ENCODE data around the gene FN1.

Gene FN1

GRCh38 chr2:215356334-215356947, 79.4 kb downstream of the FN1 start:
- H3K27me3 ChIP-seq (replicated peaks; ENCODE audit: control insufficient read depth, insufficient read depth, low read length, poor library complexity, severe bottlenecking) = no peaks in the 10 kb centered on the region
- no peak for DNase-seq
- no peaks in the 10 kb centered on the region for H3K4me1 ChIP-seq (ENCODE audit: control insufficient read depth, insufficient read depth, low read length, poor library complexity, severe bottlenecking)
- H3K27ac ChIP-seq (ENCODE audit: insufficient read depth, low read length, poor library complexity, severe bottlenecking) = no peak overlapping the region
- no peaks in the 10 kb centered on the region for H3K36me3 ChIP-seq (ENCODE audit: control insufficient read depth, insufficient read depth, low read length)
- H3K9me3 ChIP-seq (ENCODE audit: control insufficient read depth, low read length) = no peaks in the 10 kb centered on the region
- no peak overlapping the region for H3K4me3 ChIP-seq (ENCODE audit: insufficient read depth, low read depth, low read length, poor library complexity, severe bottlenecking)

GRCh38 chr2:215355801-215356200, 80.1 kb downstream of the FN1 start:
- no peak overlapping the region for H3K4me3 ChIP-seq (ENCODE audit: insufficient read depth, low read depth, low read length, poor library complexity, severe bottlenecking)
- no peaks in the 10 kb centered on the region for H3K9me3 ChIP-seq (ENCODE audit: control insufficient read depth, low read length)
- no peak for DNase-seq
- H3K27me3 ChIP-seq (replicated peaks; ENCODE audit: control insufficient read depth, insufficient read depth, low read length, poor library complexity, severe bottlenecking) = no peaks in the 10 kb centered on the region
- H3K36me3 ChIP-seq (ENCODE audit: control insufficient read depth, insufficient read depth, low read length) = no peaks in the 10 kb centered on the region
- no peaks in the 10 kb centered on the region for H3K4me1 ChIP-seq (ENCODE audit: control insufficient read depth, insufficient read depth, low read length, poor library complexity, severe bottlenecking)
- no peak overlapping the region for H3K27ac ChIP-seq (ENCODE audit: insufficient read depth, low read length, poor library complexity, severe bottlenecking)

GRCh38 chr2:215354771-215355695, 80.8 kb downstream of the FN1 start:
- H3K4me3 ChIP-seq (ENCODE audit: insufficient read depth, low read depth, low read length, poor library complexity, severe bottlenecking) = no peak overlapping the region
- no peak for DNase-seq
- H3K27me3 ChIP-seq (replicated peaks; ENCODE audit: control insufficient read depth, insufficient read depth, low read length, poor library complexity, severe bottlenecking) = no peaks in the 10 kb centered on the region
- H3K27ac ChIP-seq (ENCODE audit: insufficient read depth, low read length, poor library complexity, severe bottlenecking) = no peak overlapping the region
- H3K4me1 ChIP-seq (ENCODE audit: control insufficient read depth, insufficient read depth, low read length, poor library complexity, severe bottlenecking) = no peaks in the 10 kb centered on the region
- no peaks in the 10 kb centered on the region for H3K36me3 ChIP-seq (ENCODE audit: control insufficient read depth, insufficient read depth, low read length)
- no peaks in the 10 kb centered on the region for H3K9me3 ChIP-seq (ENCODE audit: control insufficient read depth, low read length)

GRCh38 chr2:215352602-215353001, 83.3 kb downstream of the FN1 start:
- peaks cover 20% of the 10 kb centered on the region for H3K36me3 ChIP-seq (ENCODE audit: control insufficient read depth, insufficient read depth, low read length)
- no peak overlapping the region for H3K4me3 ChIP-seq (ENCODE audit: insufficient read depth, low read depth, low read length, poor library complexity, severe bottlenecking)
- DNase-seq = no peak
- H3K9me3 ChIP-seq (ENCODE audit: control insufficient read depth, low read length) = no peaks in the 10 kb centered on the region
- no peak overlapping the region for H3K27ac ChIP-seq (ENCODE audit: insufficient read depth, low read length, poor library complexity, severe bottlenecking)
- H3K4me1 ChIP-seq (ENCODE audit: control insufficient read depth, insufficient read depth, low read length, poor library complexity, severe bottlenecking) = no peaks in the 10 kb centered on the region
- H3K27me3 ChIP-seq (replicated peaks; ENCODE audit: control insufficient read depth, insufficient read depth, low read length, poor library complexity, severe bottlenecking) = no peaks in the 10 kb centered on the region

GRCh38 chr2:215347878-215348277, 88.0 kb downstream of the FN1 start:
- no peaks in the 10 kb centered on the region for H3K4me1 ChIP-seq (ENCODE audit: control insufficient read depth, insufficient read depth, low read length, poor library complexity, severe bottlenecking)
- no peak for DNase-seq
- peaks cover 44% of the 10 kb centered on the region for H3K36me3 ChIP-seq (ENCODE audit: control insufficient read depth, insufficient read depth, low read length)
- H3K9me3 ChIP-seq (ENCODE audit: control insufficient read depth, low read length) = no peaks in the 10 kb centered on the region
- no peaks in the 10 kb centered on the region for H3K27me3 ChIP-seq (replicated peaks; ENCODE audit: control insufficient read depth, insufficient read depth, low read length, poor library complexity, severe bottlenecking)
- no peak overlapping the region for H3K4me3 ChIP-seq (ENCODE audit: insufficient read depth, low read depth, low read length, poor library complexity, severe bottlenecking)
- no peak overlapping the region for H3K27ac ChIP-seq (ENCODE audit: insufficient read depth, low read length, poor library complexity, severe bottlenecking)

- no peak overlapping the region for H3K4me3 ChIP-seq (ENCODE audit: insufficient read depth, low read depth, low read length, poor library complexity, severe bottlenecking)
- no peaks in the 10 kb centered on the region for H3K27me3 ChIP-seq (replicated peaks; ENCODE audit: control insufficient read depth, insufficient read depth, low read length, poor library complexity, severe bottlenecking)
- no peak overlapping the region for H3K27ac ChIP-seq (ENCODE audit: insufficient read depth, low read length, poor library complexity, severe bottlenecking)
- no peaks in the 10 kb centered on the region for H3K4me1 ChIP-seq (ENCODE audit: control insufficient read depth, insufficient read depth, low read length, poor library complexity, severe bottlenecking)
- no peak for DNase-seq
- H3K36me3 ChIP-seq (ENCODE audit: control insufficient read depth, insufficient read depth, low read length) = peaks cover 59% of the 10 kb centered on the region
- no peaks in the 10 kb centered on the region for H3K9me3 ChIP-seq (ENCODE audit: control insufficient read depth, low read length)
These were observed 96.8 kb downstream of the FN1 start for GRCh38 chr2:215338883-215339679.

- DNase-seq = no peak
- H3K4me3 ChIP-seq (ENCODE audit: insufficient read depth, low read depth, low read length, poor library complexity, severe bottlenecking) = no peak overlapping the region
- peaks cover 64% of the 10 kb centered on the region for H3K36me3 ChIP-seq (ENCODE audit: control insufficient read depth, insufficient read depth, low read length)
- H3K27ac ChIP-seq (ENCODE audit: insufficient read depth, low read length, poor library complexity, severe bottlenecking) = no peak overlapping the region
- H3K4me1 ChIP-seq (ENCODE audit: control insufficient read depth, insufficient read depth, low read length, poor library complexity, severe bottlenecking) = no peaks in the 10 kb centered on the region
- no peaks in the 10 kb centered on the region for H3K9me3 ChIP-seq (ENCODE audit: control insufficient read depth, low read length)
- H3K27me3 ChIP-seq (replicated peaks; ENCODE audit: control insufficient read depth, insufficient read depth, low read length, poor library complexity, severe bottlenecking) = no peaks in the 10 kb centered on the region
These were observed 102.8 kb downstream of the FN1 start for GRCh38 chr2:215332872-215333595.

- H3K9me3 ChIP-seq (ENCODE audit: control insufficient read depth, low read length) = no peaks in the 10 kb centered on the region
- peaks cover 56% of the 10 kb centered on the region for H3K36me3 ChIP-seq (ENCODE audit: control insufficient read depth, insufficient read depth, low read length)
- no peak overlapping the region for H3K4me3 ChIP-seq (ENCODE audit: insufficient read depth, low read depth, low read length, poor library complexity, severe bottlenecking)
- H3K27me3 ChIP-seq (replicated peaks; ENCODE audit: control insufficient read depth, insufficient read depth, low read length, poor library complexity, severe bottlenecking) = no peaks in the 10 kb centered on the region
- DNase-seq = no peak
- no peaks in the 10 kb centered on the region for H3K4me1 ChIP-seq (ENCODE audit: control insufficient read depth, insufficient read depth, low read length, poor library complexity, severe bottlenecking)
- H3K27ac ChIP-seq (ENCODE audit: insufficient read depth, low read length, poor library complexity, severe bottlenecking) = no peak overlapping the region
These were observed 107.8 kb downstream of the FN1 start for GRCh38 chr2:215328066-215328465.

- Histone ChIP-seq H3K36me3 (ENCODE audit: control insufficient read depth, insufficient read depth, low read length) (peaks cover 47% of the 10 kb centered on the region), H3K4me3 (ENCODE audit: insufficient read depth, low read depth, low read length, poor library complexity, severe bottlenecking) (no peak overlapping the region), H3K4me1 (ENCODE audit: control insufficient read depth, insufficient read depth, low read length, poor library complexity, severe bottlenecking) (no peaks in the 10 kb centered on the region), H3K27me3 (replicated peaks; ENCODE audit: control insufficient read depth, insufficient read depth, low read length, poor library complexity, severe bottlenecking) (no peaks in the 10 kb centered on the region), H3K27ac (ENCODE audit: insufficient read depth, low read length, poor library complexity, severe bottlenecking) (no peak overlapping the region), H3K9me3 (ENCODE audit: control insufficient read depth, low read length) (no peaks in the 10 kb centered on the region)
- no peak for DNase-seq
These were observed 111.1 kb downstream of the FN1 start for GRCh38 chr2:215324811-215325210.
